ENCODE measurements around the gene CYP2D6. TPM values are rescaled to one million over a fixed set of nuclear protein-coding genes. Genes with fewer than 3 reads are reported as not detected.
"Not testable (repeated sequence)": the region's sequence is repeated elsewhere in the genome, so short reads cannot be mapped to it uniquely, and the experiment has no call there.

CYP2D6 gene
- total RNA-seq, 4 donors from 2014 or later, result 1.2 to 9.7 (median 3.3) TPM

DNA sequence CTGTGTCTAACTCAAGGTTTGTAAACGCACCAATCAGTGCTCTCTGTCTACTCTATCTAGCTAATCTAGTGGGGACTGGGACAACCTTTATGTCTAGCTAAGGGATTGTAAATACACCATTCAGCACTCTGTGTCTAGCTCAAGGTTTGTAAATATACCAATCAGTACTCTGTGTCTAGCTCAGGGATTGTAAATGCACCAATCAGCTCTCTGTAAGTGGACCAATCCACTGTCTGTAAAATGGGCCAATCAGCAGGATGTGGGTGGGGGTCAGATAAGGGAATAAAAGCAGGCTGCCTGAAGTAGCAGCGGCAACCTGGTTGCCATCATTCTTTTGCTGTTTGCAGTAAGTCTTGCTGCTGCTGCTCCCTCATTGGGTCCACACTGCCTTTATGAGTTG is 8.4 kb upstream of the CYP2D6 start:
- Histone ChIP-seq H3K27ac (no peak overlapping the region), H3K4me3 (no peak overlapping the region), H3K9me3 (no peaks in the 10 kb centered on the region), H3K27me3 (no peaks in the 10 kb centered on the region), H3K36me3 (no peaks in the 10 kb centered on the region), H3K4me1 (no peaks in the 10 kb centered on the region)
- intact Hi-C loops (cut with DNase I; ENCODE audit: low total_unique reads), result no loop called here
- DNase-seq, result no peak
- 98% methylated on average over 2 of the region's 2 CpGs; no CpG with 5 or more reads in 1 of the 2 donors for WGBS, 2 donors (ENCODE audit: low coverage in 1 of 2)
- in situ Hi-C loops (cut with MboI; ENCODE audit: low pct_ligation_motif_present in 1 of 4, low pct_unique_long_range_greater_than_20kb in 1 of 4, low sequenced_read_pairs in 3 of 4), result no loop called here
- TF ChIP-seq POLR2A (IDR thresholded peaks at IDR 0.05) (no peak), CTCF (IDR thresholded peaks at IDR 0.05) (no peak), POLR2AphosphoS5 (IDR thresholded peaks at IDR 0.05) (no peak)

- DNase-seq, result no peak
- Histone ChIP-seq H3K36me3 (no peaks in the 10 kb centered on the region), H3K9me3 (no peaks in the 10 kb centered on the region), H3K4me1 (no peaks in the 10 kb centered on the region), H3K4me3 (no peak overlapping the region), H3K27me3 (no peaks in the 10 kb centered on the region), H3K27ac (no peak overlapping the region)
- in situ Hi-C loops (cut with MboI; ENCODE audit: low pct_ligation_motif_present in 1 of 4, low pct_unique_long_range_greater_than_20kb in 1 of 4, low sequenced_read_pairs in 3 of 4) (no loop called here), intact Hi-C loops (cut with DNase I; ENCODE audit: low total_unique reads) (no loop called here)
- TF ChIP-seq EP300 (IDR thresholded peaks at IDR 0.05; ENCODE audit: low read depth), result no peak
- no peak for TF ChIP-seq POLR2A (IDR thresholded peaks at IDR 0.05)
- TF ChIP-seq CTCF (IDR thresholded peaks at IDR 0.05), result no peak
- no peak for TF ChIP-seq POLR2AphosphoS5 (IDR thresholded peaks at IDR 0.05)
- WGBS, 2 donors (ENCODE audit: low coverage in 1 of 2), result 92% methylated on average over 31 of the region's 31 CpGs; no CpG with 5 or more reads in 1 of the 2 donors
These were observed 7.6 kb upstream of the CYP2D6 start for GRCh38 chr22:42138122-42138770.

DNA sequence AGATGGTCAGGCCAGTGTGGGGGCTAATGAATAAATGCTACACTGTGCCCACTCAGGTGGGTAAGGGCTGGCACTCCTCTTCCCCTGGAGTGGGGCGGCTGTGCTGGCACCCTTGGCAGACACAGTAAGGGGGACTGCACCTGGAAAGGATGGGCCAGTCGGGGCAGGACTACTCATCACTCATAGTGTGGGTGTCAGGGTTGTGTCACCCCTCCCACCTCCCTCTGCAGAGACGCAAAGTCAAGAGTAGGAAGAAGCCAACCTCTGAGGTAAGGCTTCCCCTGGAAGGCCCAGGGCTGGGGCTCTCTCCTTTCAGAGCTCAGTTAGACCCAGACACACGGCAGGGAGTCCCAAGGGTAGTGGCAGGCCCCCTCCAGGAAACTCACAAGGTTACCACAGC is 5.1 kb upstream of the CYP2D6 start:
- intact Hi-C loops (cut with DNase I; ENCODE audit: low total_unique reads); DNase-seq; H3K4me1 ChIP-seq; H3K4me3 ChIP-seq; in situ Hi-C loops (cut with MboI; ENCODE audit: low pct_ligation_motif_present in 1 of 4, low pct_unique_long_range_greater_than_20kb in 1 of 4, low sequenced_read_pairs in 3 of 4); H3K36me3 ChIP-seq; H3K27me3 ChIP-seq; H3K9me3 ChIP-seq; H3K27ac ChIP-seq: not testable (repeated sequence)
- no CpG with 5 or more reads among the region's 4 CpGs for WGBS, 2 donors (ENCODE audit: low coverage in 1 of 2)

- in situ Hi-C loops (cut with MboI; ENCODE audit: low pct_ligation_motif_present in 1 of 4, low pct_unique_long_range_greater_than_20kb in 1 of 4, low sequenced_read_pairs in 3 of 4) (no loop called here), intact Hi-C loops (cut with DNase I; ENCODE audit: low total_unique reads) (no loop called here)
- no peaks in the 10 kb centered on the region for H3K27me3 ChIP-seq
- H3K36me3 ChIP-seq, result no peaks in the 10 kb centered on the region
- no peak overlapping the region for H3K4me3 ChIP-seq
- WGBS, 2 donors (ENCODE audit: low coverage in 1 of 2), result 82 to 92% methylated on average over 7 to 24 of the region's 24 CpGs
- TF ChIP-seq POLR2A (IDR thresholded peaks at IDR 0.05) (no peak), CTCF (IDR thresholded peaks at IDR 0.05) (no peak), POLR2AphosphoS5 (IDR thresholded peaks at IDR 0.05) (no peak), EP300 (IDR thresholded peaks at IDR 0.05; ENCODE audit: low read depth) (no peak)
- H3K9me3 ChIP-seq, result no peaks in the 10 kb centered on the region
- H3K27ac ChIP-seq, result no peak overlapping the region
- peaks cover 0 to 4% (median 0%) of the 10 kb centered on the region in 4 donors for H3K4me1 ChIP-seq
- DNase-seq, result no peak
These were observed 3.8 kb upstream of the CYP2D6 start for GRCh38 chr22:42134100-42135020.

All from transverse colon (tissue), 4 donors.